Measurements from ENCODE around the gene EPG5.

Gene EPG5

DNA sequence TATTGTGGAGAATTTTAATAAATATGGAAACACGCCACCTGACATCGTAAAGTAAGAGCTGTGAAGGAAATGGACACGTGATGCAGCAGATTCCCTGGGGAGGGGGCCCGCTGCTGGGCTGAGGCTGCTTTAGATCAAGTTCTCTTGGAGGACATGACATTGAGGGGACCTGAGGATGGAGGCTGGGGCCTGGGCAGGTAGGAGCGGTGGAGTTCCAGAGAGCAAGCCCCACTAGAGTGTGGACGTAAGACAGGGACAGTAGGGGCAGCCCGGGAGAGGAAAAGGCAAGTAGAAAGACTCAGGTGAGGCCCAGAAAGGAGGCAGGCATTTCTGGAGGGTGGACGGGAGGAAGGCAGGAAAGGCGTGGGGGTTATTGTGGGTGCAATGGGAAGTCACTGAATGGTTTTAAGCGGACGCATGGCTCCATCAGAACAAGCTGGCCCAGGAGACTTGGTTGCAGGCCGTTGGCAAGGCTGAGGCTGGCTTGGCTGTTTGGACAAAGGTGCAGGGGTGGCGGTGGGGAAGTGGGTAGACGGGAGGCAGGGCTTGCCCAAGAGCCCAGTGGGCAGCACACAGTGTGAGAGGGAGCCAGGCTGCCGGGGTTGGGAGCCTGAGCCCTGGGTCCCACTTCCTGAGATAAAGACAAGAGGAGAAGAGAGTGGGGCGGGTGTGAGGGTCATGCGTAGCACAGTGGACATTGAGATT lies 125.9 kb downstream of the EPG5 start:
- Histone ChIP-seq H3K9me3 (ENCODE audit: control insufficient read depth, insufficient read depth, low read length) (no peaks in the 10 kb centered on the region), H3K27me3 (ENCODE audit: control insufficient read depth, insufficient read depth, low read length) (peaks cover 20% of the 10 kb centered on the region), H3K4me1 (ENCODE audit: control insufficient read depth, insufficient read depth, low read length) (peaks cover 4% of the 10 kb centered on the region), H3K36me3 (ENCODE audit: control insufficient read depth, insufficient read depth, low read length) (no peaks in the 10 kb centered on the region), H3K9ac (ENCODE audit: low read depth, low read length) (no peak overlapping the region), H3K4me3 (ENCODE audit: low read depth, low read length) (no peak overlapping the region)

DNA sequence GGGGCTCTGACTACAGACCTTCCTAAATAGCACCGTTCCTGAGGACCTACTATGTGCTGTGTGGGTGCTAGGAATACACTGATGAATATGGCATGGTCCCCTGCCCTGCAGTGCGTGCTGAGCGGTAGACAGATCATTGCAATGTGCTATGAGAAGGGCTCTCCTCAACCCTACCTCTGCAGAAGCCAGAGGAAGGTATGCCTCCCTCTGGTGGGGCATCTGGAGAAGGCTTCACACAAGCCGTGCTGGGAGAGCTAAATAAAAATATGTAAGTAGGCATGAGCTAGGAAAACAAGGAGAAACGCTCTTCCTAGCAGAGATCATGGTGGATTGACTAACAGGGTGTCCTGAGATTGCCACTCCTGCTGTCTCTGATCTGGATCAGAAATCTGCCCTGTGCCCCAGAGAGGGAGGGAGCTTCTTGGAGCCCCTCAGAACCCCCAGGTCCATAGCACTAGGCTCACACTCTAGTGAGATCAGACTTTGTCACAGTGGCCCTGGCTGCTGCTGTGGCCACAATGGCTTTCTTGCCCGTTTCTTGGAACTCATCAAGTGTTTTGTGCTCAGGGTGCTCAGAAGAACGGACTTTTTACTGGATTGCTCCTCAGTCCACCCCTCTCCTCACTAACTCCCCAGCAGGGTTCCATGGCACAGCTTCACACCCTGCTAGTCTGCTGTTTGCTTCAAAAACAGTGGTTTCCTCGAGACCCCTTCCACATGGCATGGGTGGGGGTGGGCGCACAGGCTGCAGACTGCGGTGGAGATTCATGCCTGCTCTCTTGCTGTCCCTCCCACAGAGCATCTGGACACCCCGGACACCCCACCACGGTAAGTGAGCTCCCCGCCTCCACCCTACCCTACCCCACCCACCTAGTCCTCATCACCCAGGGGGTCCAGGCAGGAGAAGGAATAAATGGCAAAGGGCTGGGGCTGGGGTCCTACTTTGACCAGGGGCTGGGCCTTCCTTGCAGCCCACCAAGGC lies 127.4 kb downstream of the EPG5 start:
- peaks cover 26% of the 10 kb centered on the region for H3K27me3 ChIP-seq (ENCODE audit: control insufficient read depth, insufficient read depth, low read length)
- no peak overlapping the region for H3K4me3 ChIP-seq (ENCODE audit: low read depth, low read length)
- no peaks in the 10 kb centered on the region for H3K9me3 ChIP-seq (ENCODE audit: control insufficient read depth, insufficient read depth, low read length)
- H3K4me1 ChIP-seq (ENCODE audit: control insufficient read depth, insufficient read depth, low read length): peaks cover 4% of the 10 kb centered on the region
- H3K36me3 ChIP-seq (ENCODE audit: control insufficient read depth, insufficient read depth, low read length): no peaks in the 10 kb centered on the region
- no peak overlapping the region for H3K9ac ChIP-seq (ENCODE audit: low read depth, low read length)

DNA sequence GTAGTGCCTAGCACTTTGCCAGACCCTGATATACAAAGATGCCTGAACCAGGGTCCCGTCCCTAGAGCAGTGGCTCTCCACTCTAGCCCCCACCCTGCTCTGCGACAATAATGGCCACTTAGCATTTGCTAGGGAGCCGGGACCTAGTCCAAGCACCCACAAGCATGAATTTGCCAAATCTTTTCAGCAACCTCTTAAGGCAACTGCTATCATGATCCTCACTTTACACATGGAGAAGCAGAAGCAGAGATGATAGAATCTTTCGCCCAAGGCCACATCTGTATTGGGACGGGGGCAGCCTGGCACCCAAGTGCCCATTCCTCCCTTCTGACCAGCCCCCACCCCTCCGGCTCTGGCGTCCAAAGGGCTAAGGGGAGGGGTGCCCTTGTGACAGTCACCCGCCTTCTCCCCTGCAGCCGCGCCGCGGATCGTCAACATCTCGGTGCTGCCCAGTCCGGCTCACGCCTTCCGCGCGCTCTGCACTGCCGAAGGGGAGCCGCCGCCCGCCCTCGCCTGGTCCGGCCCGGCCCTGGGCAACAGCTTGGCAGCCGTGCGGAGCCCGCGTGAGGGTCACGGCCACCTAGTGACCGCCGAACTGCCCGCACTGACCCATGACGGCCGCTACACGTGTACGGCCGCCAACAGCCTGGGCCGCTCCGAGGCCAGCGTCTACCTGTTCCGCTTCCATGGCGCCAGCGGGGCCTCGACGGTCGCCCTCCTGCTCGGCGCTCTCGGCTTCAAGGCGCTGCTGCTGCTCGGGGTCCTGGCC lies 128.6 kb downstream of the EPG5 start:
- Histone ChIP-seq H3K27me3 (ENCODE audit: control insufficient read depth, insufficient read depth, low read length) (peaks cover 28% of the 10 kb centered on the region), H3K36me3 (ENCODE audit: control insufficient read depth, insufficient read depth, low read length) (no peaks in the 10 kb centered on the region), H3K9ac (ENCODE audit: low read depth, low read length) (no peak overlapping the region), H3K4me3 (ENCODE audit: low read depth, low read length) (peak overlapping the region; percentile 22), H3K4me1 (ENCODE audit: control insufficient read depth, insufficient read depth, low read length) (peaks cover 4% of the 10 kb centered on the region), H3K9me3 (ENCODE audit: control insufficient read depth, insufficient read depth, low read length) (no peaks in the 10 kb centered on the region)

DNA sequence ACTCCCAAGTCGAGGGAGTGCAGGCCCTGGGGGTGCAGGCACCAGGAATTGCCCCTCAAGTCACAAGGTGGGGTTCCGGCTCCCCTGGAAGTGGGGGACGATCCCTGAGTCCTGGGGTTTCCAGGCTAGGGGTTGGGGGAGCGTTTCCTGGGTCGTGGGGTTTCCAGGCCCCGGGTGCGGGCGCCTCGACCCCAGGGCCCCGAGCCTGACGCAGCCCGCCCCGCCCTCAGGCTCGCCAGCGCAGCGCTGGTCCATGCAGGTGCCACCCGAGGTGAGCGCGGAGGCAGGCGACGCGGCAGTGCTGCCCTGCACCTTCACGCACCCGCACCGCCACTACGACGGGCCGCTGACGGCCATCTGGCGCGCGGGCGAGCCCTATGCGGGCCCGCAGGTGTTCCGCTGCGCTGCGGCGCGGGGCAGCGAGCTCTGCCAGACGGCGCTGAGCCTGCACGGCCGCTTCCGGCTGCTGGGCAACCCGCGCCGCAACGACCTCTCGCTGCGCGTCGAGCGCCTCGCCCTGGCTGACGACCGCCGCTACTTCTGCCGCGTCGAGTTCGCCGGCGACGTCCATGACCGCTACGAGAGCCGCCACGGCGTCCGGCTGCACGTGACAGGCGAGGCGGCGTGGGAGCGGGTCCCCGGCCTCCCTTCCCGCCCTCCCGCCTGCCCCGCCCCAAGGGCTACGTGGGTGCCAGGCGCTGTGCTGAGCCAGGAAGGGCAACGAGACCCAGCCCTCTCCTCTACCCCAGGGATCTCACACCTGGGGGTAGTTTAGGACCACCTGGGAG lies 129.7 kb downstream of the EPG5 start:
- Histone ChIP-seq H3K9me3 (ENCODE audit: control insufficient read depth, insufficient read depth, low read length) (no peaks in the 10 kb centered on the region), H3K36me3 (ENCODE audit: control insufficient read depth, insufficient read depth, low read length) (no peaks in the 10 kb centered on the region), H3K4me3 (ENCODE audit: low read depth, low read length) (peak overlapping the region; percentile 53), H3K4me1 (ENCODE audit: control insufficient read depth, insufficient read depth, low read length) (peaks cover 4% of the 10 kb centered on the region), H3K27me3 (ENCODE audit: control insufficient read depth, insufficient read depth, low read length) (peaks cover 28% of the 10 kb centered on the region), H3K9ac (ENCODE audit: low read depth, low read length) (no peak overlapping the region)

DNA sequence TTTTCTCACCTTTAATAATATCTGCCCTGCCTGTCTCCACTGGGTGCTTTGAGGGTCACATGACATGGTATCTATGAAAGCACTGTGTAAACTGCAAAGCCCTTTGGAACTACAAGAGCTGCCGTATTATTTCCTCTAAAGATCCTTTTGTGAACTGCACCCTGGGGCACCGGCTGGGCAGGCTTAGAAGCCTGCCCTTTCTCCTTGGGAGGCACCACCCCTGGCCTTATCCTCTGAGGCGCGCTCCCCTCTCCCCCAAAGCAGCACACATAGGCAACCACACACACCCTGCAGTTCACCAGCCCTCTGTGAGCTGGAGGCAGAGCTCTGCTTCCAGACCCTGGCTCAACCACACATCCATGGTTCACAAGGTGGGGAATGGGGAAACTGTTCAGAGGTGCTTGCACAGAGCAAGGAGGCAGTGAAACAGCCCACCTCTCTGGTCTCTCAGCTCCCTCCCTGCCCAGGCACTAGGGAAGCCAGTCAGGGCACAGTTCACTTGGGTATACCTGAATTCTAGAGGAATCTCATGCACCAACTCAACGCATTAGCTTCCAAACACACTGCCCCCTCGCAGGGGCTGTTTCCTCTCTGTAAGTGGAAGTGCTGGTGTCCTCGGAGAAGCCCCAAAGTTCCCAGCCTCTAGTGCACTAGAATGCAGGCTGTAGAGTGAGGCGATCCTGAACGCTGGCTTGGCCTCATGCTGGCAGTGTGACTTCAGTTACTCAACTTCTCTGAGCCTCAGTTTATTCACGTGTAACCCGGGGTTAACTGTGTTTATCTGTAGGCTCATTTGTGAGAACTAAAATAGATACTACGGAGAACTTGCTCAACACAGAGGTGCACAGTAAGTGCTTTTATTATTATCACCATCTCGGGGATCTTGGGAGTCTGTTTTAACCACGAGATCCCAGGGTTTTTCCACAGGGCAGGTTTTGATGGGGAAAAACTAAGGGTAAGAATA lies 130.6 kb downstream of the EPG5 start:
- H3K4me1 ChIP-seq (ENCODE audit: control insufficient read depth, insufficient read depth, low read length): peaks cover 4% of the 10 kb centered on the region
- peaks cover 28% of the 10 kb centered on the region for H3K27me3 ChIP-seq (ENCODE audit: control insufficient read depth, insufficient read depth, low read length)

DNA sequence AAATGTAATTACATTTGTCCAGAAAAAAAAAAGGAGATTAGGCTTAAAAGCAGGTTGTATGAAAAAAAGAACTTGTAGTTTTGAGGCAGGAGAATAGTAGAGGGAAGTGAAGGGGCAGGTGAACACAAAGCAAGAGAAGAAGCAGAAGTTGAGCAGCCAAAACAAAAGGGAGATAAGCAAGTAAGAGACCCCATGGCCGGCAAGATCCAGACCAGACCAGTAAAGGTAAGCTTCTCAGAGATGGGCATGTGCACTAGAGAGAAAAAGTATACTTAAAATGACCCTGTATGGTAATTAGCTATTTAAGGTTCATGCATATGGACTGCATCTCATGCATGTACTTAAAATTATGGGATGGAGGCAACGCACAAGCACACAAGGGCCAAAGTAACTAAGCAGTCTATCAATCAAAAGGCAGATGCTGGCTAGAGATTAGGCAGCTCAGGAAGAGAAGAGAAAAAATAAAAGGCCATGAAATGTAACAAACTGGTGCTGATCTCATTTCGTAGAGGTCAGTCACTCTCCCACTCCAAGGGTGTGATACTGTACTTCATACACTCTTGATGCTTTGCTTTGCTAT lies 132.0 kb downstream of the EPG5 start:
- no peaks in the 10 kb centered on the region for H3K36me3 ChIP-seq (ENCODE audit: control insufficient read depth, insufficient read depth, low read length)
- peaks cover 28% of the 10 kb centered on the region for H3K27me3 ChIP-seq (ENCODE audit: control insufficient read depth, insufficient read depth, low read length)
- no peak overlapping the region for H3K9ac ChIP-seq (ENCODE audit: low read depth, low read length)
- H3K4me1 ChIP-seq (ENCODE audit: control insufficient read depth, insufficient read depth, low read length): peaks cover 4% of the 10 kb centered on the region
- no peak overlapping the region for H3K4me3 ChIP-seq (ENCODE audit: low read depth, low read length)
- no peaks in the 10 kb centered on the region for H3K9me3 ChIP-seq (ENCODE audit: control insufficient read depth, insufficient read depth, low read length)

More for the DNA sequence above, 130.6 kb downstream of the EPG5 start:
- no peaks in the 10 kb centered on the region for H3K36me3 ChIP-seq (ENCODE audit: control insufficient read depth, insufficient read depth, low read length)
- no peak overlapping the region for H3K9ac ChIP-seq (ENCODE audit: low read depth, low read length)
- H3K9me3 ChIP-seq (ENCODE audit: control insufficient read depth, insufficient read depth, low read length): no peaks in the 10 kb centered on the region
- H3K4me3 ChIP-seq (ENCODE audit: low read depth, low read length): peak overlapping the region; percentile 53

DNA sequence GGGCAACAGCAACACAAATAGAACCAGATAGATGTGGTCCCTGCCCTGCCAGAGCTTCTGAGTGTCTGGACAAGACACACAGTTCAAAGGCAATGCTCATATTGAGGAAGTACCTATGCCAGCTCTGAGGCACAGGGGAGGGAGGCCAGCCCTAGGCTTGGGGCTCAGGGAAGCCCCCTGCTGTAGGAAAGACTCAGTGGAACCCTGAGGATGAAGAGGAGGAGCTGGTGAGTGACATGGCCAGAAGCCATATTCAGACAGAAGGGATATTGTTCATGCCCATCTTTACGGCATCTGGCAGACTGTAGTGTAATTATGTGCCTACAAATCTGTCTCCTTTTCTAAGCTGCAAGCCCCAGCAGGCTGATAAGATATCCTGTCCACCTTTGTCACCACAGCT lies 132.8 kb downstream of the EPG5 start:
- no peaks in the 10 kb centered on the region for H3K9me3 ChIP-seq (ENCODE audit: control insufficient read depth, insufficient read depth, low read length)
- H3K4me1 ChIP-seq (ENCODE audit: control insufficient read depth, insufficient read depth, low read length): peaks cover 4% of the 10 kb centered on the region
- peaks cover 26% of the 10 kb centered on the region for H3K27me3 ChIP-seq (ENCODE audit: control insufficient read depth, insufficient read depth, low read length)
- no peaks in the 10 kb centered on the region for H3K36me3 ChIP-seq (ENCODE audit: control insufficient read depth, insufficient read depth, low read length)
- no peak overlapping the region for H3K4me3 ChIP-seq (ENCODE audit: low read depth, low read length)
- no peak overlapping the region for H3K9ac ChIP-seq (ENCODE audit: low read depth, low read length)

DNA sequence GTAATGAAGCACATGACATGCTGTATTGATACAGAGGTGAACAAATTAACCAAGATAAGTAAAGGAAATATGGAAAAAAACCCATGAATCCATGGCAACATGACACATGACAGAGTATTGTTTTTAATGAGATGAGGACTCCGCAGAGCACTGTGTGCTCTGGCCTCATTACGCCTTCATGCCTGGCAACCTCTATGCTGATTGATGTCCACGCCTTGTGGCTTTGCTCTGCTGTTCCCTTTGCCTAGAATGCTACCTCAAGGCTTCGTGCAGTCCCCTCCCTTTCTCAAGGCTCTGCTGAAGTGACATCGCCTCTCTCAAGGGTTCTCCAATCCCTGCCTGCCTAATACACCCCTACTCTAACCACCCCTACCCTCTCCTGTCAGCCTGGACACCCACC lies 133.3 kb downstream of the EPG5 start:
- peaks cover 6% of the 10 kb centered on the region for H3K4me1 ChIP-seq (ENCODE audit: control insufficient read depth, insufficient read depth, low read length)
- H3K9me3 ChIP-seq (ENCODE audit: control insufficient read depth, insufficient read depth, low read length): no peaks in the 10 kb centered on the region
- H3K9ac ChIP-seq (ENCODE audit: low read depth, low read length): no peak overlapping the region
- peaks cover 26% of the 10 kb centered on the region for H3K27me3 ChIP-seq (ENCODE audit: control insufficient read depth, insufficient read depth, low read length)
- H3K36me3 ChIP-seq (ENCODE audit: control insufficient read depth, insufficient read depth, low read length): no peaks in the 10 kb centered on the region
- H3K4me3 ChIP-seq (ENCODE audit: low read depth, low read length): no peak overlapping the region

DNA sequence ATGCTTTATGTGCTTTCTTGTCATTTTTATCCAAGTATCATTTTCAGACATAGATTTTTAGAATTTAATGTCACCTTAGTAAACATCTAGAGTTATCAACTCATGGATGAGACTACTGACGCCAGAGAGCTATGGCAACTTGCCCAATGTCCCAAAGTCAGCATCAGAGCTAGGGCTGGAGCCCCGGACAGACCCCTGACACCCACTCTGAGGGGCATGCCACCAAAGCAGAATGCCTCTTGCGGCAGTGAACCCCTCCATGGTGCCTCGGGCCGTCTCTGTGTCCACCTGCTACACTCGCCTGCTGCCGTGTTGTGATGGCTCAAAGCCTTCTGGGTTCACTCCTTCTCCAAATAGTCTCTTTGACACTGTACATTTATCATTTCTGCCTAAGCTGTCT lies 136.2 kb downstream of the EPG5 start:
- H3K4me3 ChIP-seq (ENCODE audit: low read depth, low read length): no peak overlapping the region
- H3K9ac ChIP-seq (ENCODE audit: low read depth, low read length): no peak overlapping the region
- H3K4me1 ChIP-seq (ENCODE audit: control insufficient read depth, insufficient read depth, low read length): peaks cover 2% of the 10 kb centered on the region
- no peaks in the 10 kb centered on the region for H3K9me3 ChIP-seq (ENCODE audit: control insufficient read depth, insufficient read depth, low read length)
- peaks cover 6% of the 10 kb centered on the region for H3K27me3 ChIP-seq (ENCODE audit: control insufficient read depth, insufficient read depth, low read length)
- H3K36me3 ChIP-seq (ENCODE audit: control insufficient read depth, insufficient read depth, low read length): no peaks in the 10 kb centered on the region

DNA sequence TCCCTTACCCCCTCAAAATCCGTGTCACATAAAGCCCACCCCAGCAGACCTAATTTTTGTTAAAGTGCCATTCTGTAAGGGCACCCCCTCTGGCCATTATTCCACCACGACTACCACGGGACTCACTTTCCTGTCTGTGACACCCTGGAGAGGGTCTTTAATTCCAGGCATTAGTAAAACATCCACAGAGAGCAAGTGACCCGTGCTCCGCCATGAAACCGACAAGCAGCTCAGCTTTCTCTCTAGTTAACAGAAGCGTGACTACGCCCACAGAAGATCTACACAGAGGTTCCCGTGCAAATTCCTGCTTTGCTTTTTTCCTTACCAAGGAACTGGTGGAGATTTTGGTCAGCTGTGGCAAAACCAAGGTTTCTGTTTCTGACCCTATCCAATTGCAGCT lies 137.3 kb downstream of the EPG5 start:
- no peaks in the 10 kb centered on the region for H3K36me3 ChIP-seq (ENCODE audit: control insufficient read depth, insufficient read depth, low read length)
- H3K27me3 ChIP-seq (ENCODE audit: control insufficient read depth, insufficient read depth, low read length): peaks cover 2% of the 10 kb centered on the region
- peaks cover 2% of the 10 kb centered on the region for H3K4me1 ChIP-seq (ENCODE audit: control insufficient read depth, insufficient read depth, low read length)
- no peak overlapping the region for H3K4me3 ChIP-seq (ENCODE audit: low read depth, low read length)
- no peaks in the 10 kb centered on the region for H3K9me3 ChIP-seq (ENCODE audit: control insufficient read depth, insufficient read depth, low read length)
- no peak overlapping the region for H3K9ac ChIP-seq (ENCODE audit: low read depth, low read length)
